Sigmoid colon (tissue), 7 donors: Measurements from ENCODE around the gene HEATR5B. TPM values are rescaled to one million over a fixed set of nuclear protein-coding genes. Genes with fewer than 3 reads are reported as not detected.
"Not testable (repeated sequence)": the region's sequence is repeated elsewhere in the genome, so short reads cannot be mapped to it uniquely, and the experiment has no call there.

ENCODE experiments used
- DNase-seq: peaks from one replicate; pipeline ENCODE4 v3.0.0-alpha.2; 2019
- H3K27ac ChIP-seq, 4 donors: fragments of 200-600 bp; sonication (generic); one replicate each; pipeline ENCODE4 v1.5.1; 2016 to 2019; ENCODE audit warnings: mild to moderate bottlenecking in 1 of 4
- H3K27me3 ChIP-seq, 3 donors: fragments of 200-600 bp; sonication (generic); one replicate each; pipeline ENCODE4 v1.5.1; 2019; ENCODE audit warnings: mild to moderate bottlenecking in 1 of 3
- H3K36me3 ChIP-seq, 4 donors: fragments of 200-600 bp; sonication (generic); one replicate each; pipeline ENCODE4 v1.5.1; 2016 to 2019
- H3K4me1 ChIP-seq, 4 donors: fragments of 200-600 bp; sonication (generic); one replicate each; pipeline ENCODE4 v1.5.1; 2017 to 2019
- H3K4me3 ChIP-seq, 4 donors: fragments of 200-600 bp; sonication (generic); one replicate each; pipeline ENCODE4 v1.5.1; 2017 to 2019; ENCODE audit warnings: mild to moderate bottlenecking in 2 of 4, moderate library complexity in 1 of 4
- H3K9me3 ChIP-seq, 4 donors: fragments of 200-600 bp in 3 of 4; sonication (generic) in 3 of 4; one replicate each; pipeline versions ENCODE4 v1.5.1 to v1.6.1; 2013 to 2019
- CTCF ChIP-seq, 4 experiments: fragments of 450-650 bp in 3 of 4; fragments of 200-600 bp in 1 of 4; IDR thresholded peaks; one replicate each; pipeline ENCODE4 v1.5.1; 2016 to 2019; ENCODE audit warnings: antibody characterized with exemption in 4 of 4, mild to moderate bottlenecking in 3 of 4, moderate library complexity in 2 of 4
- EP300 ChIP-seq, 4 donors: sonication (generic); formaldehyde crosslinking; IDR thresholded peaks; one replicate each; pipeline ENCODE4 v1.6.1; 2017; ENCODE audit warnings: antibody characterized with exemption in 4 of 4
- POLR2A ChIP-seq, 2 donors: fragments of 450-650 bp; IDR thresholded peaks; one replicate each; pipeline ENCODE4 v1.6.1; 2016; ENCODE audit warnings: antibody characterized with exemption in 2 of 2, mild to moderate bottlenecking in 2 of 2, moderate library complexity in 2 of 2
- POLR2AphosphoS5 ChIP-seq, 4 donors: sonication (generic); formaldehyde crosslinking; IDR thresholded peaks; one replicate each; pipeline ENCODE4 v1.6.1; 2017; ENCODE audit warnings: antibody characterized with exemption in 4 of 4
- WGBS, 2 donors: extraction: QIAGEN DNeasy Blood & Tissue Kit; methylation state at CpG; one replicate each; pipeline ENCODE4 v1.1.7; 2013; 5-methylcytosine and 5-hydroxymethylcytosine counted together
- intact Hi-C: fragments of 100-400 bp; cut with DNase I; formaldehyde crosslinking; loops from one replicate; pipeline ENCODE4 v1.15.1; 2023
- polyA plus RNA-seq, 3 donors: library from polyadenylated mRNA; stranded (reverse); fragments of 200-250 nt; gene quantifications; one replicate each; pipeline ENCODE4 v1.2.3, GENCODE V29; 2013
- total RNA-seq, 4 donors: library from RNA; depleted of rRNA; stranded (reverse); fragments of >200 nt; gene quantifications; one replicate each; pipeline ENCODE4 v1.1.0, GENCODE V29; 2016
- donor health status: healthy with polysubstance abuse.
- donor health status: Bipolar disorder and iron deficiency.
- donor health status: healthy.

Gene HEATR5B
- total and polyA plus RNA-seq, 7 donors: 3.0 to 24.7 (median 16.6) TPM

DNA sequence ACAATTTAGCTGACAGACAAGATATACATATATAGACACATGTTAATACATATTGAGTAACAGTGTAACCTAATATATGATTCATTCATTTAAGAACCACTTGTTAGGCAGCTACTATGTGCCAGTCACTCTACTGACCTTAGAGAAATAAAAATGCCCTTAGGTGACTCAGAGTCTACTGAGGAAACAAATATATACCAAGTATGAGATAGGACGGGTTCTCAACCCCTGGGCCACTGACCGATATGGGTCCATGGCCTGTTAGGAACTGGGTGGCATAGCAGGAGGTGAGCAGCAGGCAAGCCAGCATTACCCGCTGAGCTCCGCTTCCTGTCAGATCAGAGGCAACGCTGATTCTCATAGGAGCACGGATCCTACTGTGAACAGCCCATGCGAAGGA is 132.6 kb downstream of the HEATR5B start:
- H3K9me3 ChIP-seq: no peaks in the 10 kb centered on the region
- no peaks in the 10 kb centered on the region for H3K27me3 ChIP-seq
- WGBS, 2 donors: 93 to 94% methylated on average over 7 of the region's 7 CpGs
- H3K4me3 ChIP-seq: no peak overlapping the region
- intact Hi-C loops: no loop called here
- H3K36me3 ChIP-seq: no peaks in the 10 kb centered on the region
- TF ChIP-seq POLR2AphosphoS5 (IDR thresholded peaks at IDR 0.05): no peak
- H3K4me1 ChIP-seq: peaks cover 0 to 22% (median 11%) of the 10 kb centered on the region in 4 donors
- DNase-seq: no peak
- H3K27ac ChIP-seq: no peak overlapping the region

DNA sequence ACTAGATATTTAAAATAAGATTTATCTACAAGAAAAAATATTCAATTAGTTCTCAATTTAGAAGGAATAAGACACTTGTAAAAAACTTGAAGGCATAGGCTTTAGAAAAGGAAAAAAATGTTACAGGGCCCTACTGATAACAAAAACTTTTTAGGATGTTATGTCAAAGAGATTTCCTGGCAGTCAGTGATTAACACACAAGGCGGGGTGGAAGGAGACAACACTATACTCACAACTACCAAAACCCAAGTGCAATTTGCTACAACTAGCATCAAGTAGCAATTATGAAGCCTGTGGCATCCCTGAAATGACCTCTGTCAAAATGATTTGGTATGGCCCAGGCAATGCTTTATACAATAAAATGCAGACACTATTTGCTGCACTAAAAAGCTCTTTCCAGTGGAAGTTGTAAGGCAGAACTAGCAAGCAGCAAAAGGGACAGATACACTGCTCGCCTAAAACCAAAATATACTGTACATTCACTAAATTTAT is 133.1 kb downstream of the HEATR5B start:
- H3K9me3 ChIP-seq: no peaks in the 10 kb centered on the region
- no peak overlapping the region for H3K4me3 ChIP-seq
- intact Hi-C loops: no loop called here
- WGBS, 2 donors: 92 to 94% methylated on average over 2 of the region's 2 CpGs
- H3K36me3 ChIP-seq: no peaks in the 10 kb centered on the region
- peaks cover 0 to 22% (median 11%) of the 10 kb centered on the region in 4 donors for H3K4me1 ChIP-seq
- TF ChIP-seq EP300 (IDR thresholded peaks at IDR 0.05) (no peak), POLR2A (IDR thresholded peaks at IDR 0.05) (no peak), CTCF (IDR thresholded peaks at IDR 0.05) (no peak), POLR2AphosphoS5 (IDR thresholded peaks at IDR 0.05) (no peak)
- DNase-seq: no peak
- no peaks in the 10 kb centered on the region for H3K27me3 ChIP-seq
- H3K27ac ChIP-seq: no peak overlapping the region

- Histone ChIP-seq H3K4me3 (no peak overlapping the region), H3K9me3 (no peaks in the 10 kb centered on the region), H3K4me1 (peaks cover 0 to 22% (median 11%) of the 10 kb centered on the region in 4 donors), H3K27ac (no peak overlapping the region), H3K27me3 (no peaks in the 10 kb centered on the region), H3K36me3 (no peaks in the 10 kb centered on the region)
- 57 to 78% methylated on average over 1 of the region's 1 CpG for WGBS, 2 donors
- TF ChIP-seq CTCF (IDR thresholded peaks at IDR 0.05): no peak
- TF ChIP-seq EP300 (IDR thresholded peaks at IDR 0.05): no peak
- TF ChIP-seq POLR2A (IDR thresholded peaks at IDR 0.05): no peak
- no peak for TF ChIP-seq POLR2AphosphoS5 (IDR thresholded peaks at IDR 0.05)
- intact Hi-C loops: no loop called here
- no peak for DNase-seq
These were observed 134.3 kb downstream of the HEATR5B start for GRCh38 chr2:36949845-36950244.

DNA sequence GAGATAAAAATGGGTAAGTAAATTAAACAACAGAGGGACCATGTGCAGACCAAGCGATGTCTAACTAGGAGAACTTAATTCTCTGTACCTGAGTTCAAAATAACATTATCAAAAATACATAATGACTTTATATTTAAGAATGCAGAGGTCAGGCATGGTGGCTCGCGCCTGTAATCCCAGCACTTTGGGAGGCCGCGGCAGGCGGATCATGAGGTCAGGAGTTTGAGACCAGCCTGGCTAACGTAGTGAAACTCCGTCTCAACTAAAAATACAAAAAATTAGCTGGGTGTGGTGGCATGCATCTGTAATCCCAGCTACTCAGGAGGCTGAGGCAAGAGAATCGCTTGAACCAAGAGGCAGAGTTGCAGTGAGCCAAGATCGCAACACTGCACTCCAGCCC is 138.9 kb downstream of the HEATR5B start:
- H3K27ac ChIP-seq, H3K9me3 ChIP-seq, DNase-seq, H3K36me3 ChIP-seq, intact Hi-C loops, H3K4me3 ChIP-seq, H3K27me3 ChIP-seq, H3K4me1 ChIP-seq: not testable (repeated sequence)
- WGBS, 2 donors: 93 to 94% methylated on average over 10 of the region's 10 CpGs

DNA sequence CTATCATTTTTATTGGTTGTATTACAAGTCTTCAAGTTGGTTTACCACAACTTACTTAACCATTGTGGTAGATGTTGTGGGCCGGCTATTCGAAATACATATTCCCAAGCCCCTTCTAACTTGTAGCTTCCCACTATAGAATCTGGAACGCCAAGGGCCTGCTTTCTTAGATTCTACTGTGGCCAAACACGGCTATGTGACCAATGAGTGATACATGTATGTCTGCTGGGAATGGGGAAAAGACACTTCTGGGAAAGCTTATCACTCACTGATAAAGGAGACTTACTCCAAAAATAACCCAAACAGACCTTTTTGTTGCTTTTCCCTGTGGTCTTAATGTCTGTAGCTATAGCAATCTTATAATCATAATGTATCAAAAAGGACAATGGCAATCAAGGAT is 142.3 kb downstream of the HEATR5B start:
- no peak for DNase-seq
- Histone ChIP-seq H3K9me3 (no peaks in the 10 kb centered on the region), H3K4me3 (no peak overlapping the region), H3K27ac (no peak overlapping the region), H3K27me3 (no peaks in the 10 kb centered on the region), H3K36me3 (no peaks in the 10 kb centered on the region), H3K4me1 (no peaks in the 10 kb centered on the region)
- 93 to 98% methylated on average over 4 of the region's 4 CpGs for WGBS, 2 donors
- intact Hi-C loops: no loop called here
- no peak for TF ChIP-seq CTCF (IDR thresholded peaks at IDR 0.05)
- no peak for TF ChIP-seq POLR2AphosphoS5 (IDR thresholded peaks at IDR 0.05)
- TF ChIP-seq POLR2A (IDR thresholded peaks at IDR 0.05): no peak
- TF ChIP-seq EP300 (IDR thresholded peaks at IDR 0.05): no peak

- H3K36me3 ChIP-seq, H3K4me3 ChIP-seq, H3K4me1 ChIP-seq, DNase-seq, H3K9me3 ChIP-seq, H3K27me3 ChIP-seq, intact Hi-C loops, H3K27ac ChIP-seq: not testable (repeated sequence)
These were observed 147.6 kb downstream of the HEATR5B start for GRCh38 chr2:36936526-36936925.

DNA sequence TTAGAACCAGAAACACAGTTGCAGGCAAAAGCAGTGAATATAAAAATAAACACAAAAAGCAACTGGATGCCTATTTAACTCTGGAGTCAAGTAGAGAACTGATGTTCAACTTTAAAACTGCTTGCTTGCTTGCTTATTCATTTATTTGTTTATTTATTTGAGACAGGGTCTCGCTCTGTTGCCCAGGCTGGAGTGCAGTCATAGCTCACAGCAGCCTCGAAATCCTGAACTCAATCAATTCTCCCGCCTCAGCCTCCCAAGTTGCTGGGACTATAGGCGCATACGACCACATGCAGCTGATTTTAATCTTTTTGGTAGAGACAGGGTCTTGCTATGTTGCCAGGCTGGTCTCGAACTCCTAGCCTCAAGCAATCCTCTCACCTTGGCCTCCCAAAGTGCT is 152.5 kb downstream of the HEATR5B start:
- H3K36me3 ChIP-seq, H3K9me3 ChIP-seq, H3K27ac ChIP-seq, DNase-seq, intact Hi-C loops, H3K4me3 ChIP-seq, H3K4me1 ChIP-seq, H3K27me3 ChIP-seq: not testable (repeated sequence)
- 96 to 98% methylated on average over 6 of the region's 6 CpGs for WGBS, 2 donors
